ENCODE data around the gene PCBP2. TPM values are rescaled to one million over a fixed set of nuclear protein-coding genes. Genes with fewer than 3 reads are reported as not detected.

Gene PCBP2
- polyA plus RNA-seq, 3 donors, result 79.6 to 588 (median 81.9) TPM

DNA sequence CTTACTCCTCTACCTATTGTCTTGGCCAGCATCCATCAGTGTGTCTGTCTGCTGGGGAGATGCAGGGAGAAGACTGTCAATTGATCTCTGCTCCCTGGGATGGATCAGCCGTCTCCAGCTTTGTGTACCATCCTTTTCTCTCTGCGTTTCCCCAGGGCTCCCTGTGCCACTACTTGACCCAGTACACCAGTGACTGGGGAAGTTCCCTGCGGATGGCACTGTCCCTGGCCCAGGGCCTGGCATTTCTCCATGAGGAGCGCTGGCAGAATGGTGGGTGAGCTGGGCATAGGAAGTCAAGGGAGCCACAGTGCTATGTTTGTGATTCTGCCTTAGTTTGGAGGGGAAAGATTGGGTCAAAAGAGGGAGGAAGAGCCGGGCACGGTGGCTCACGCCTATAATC, 23.2 kb upstream of the PCBP2 start:
- peaks cover 3 to 7% (median 4%) of the 10 kb centered on the region in 3 donors for H3K27me3 Mint-ChIP-seq (ENCODE audit: low read depth in 3 of 3)
- DNase-seq, result no peak
- H3K27ac Mint-ChIP-seq, result no peak overlapping the region
- TF ChIP-seq, protein P1, sequence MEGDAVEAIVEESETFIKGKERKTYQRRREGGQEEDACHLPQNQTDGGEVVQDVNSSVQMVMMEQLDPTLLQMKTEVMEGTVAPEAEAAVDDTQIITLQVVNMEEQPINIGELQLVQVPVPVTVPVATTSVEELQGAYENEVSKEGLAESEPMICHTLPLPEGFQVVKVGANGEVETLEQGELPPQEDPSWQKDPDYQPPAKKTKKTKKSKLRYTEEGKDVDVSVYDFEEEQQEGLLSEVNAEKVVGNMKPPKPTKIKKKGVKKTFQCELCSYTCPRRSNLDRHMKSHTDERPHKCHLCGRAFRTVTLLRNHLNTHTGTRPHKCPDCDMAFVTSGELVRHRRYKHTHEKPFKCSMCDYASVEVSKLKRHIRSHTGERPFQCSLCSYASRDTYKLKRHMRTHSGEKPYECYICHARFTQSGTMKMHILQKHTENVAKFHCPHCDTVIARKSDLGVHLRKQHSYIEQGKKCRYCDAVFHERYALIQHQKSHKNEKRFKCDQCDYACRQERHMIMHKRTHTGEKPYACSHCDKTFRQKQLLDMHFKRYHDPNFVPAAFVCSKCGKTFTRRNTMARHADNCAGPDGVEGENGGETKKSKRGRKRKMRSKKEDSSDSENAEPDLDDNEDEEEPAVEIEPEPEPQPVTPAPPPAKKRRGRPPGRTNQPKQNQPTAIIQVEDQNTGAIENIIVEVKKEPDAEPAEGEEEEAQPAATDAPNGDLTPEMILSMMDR (IDR thresholded peaks at IDR 0.05), result no peak
- no peaks in the 10 kb centered on the region for H3K9me3 ChIP-seq (replicated peaks in 1 of 2; ENCODE audit: control insufficient read depth in 1 of 2, insufficient read depth in 1 of 2, low read length in 2 of 2)
- no peaks in the 10 kb centered on the region for H4K20me1 ChIP-seq (ENCODE audit: insufficient read depth, low read length)
- no peak overlapping the region for H3K27ac ChIP-seq (ENCODE audit: low read depth in 1 of 2, low read length in 2 of 2)
- H3K9ac ChIP-seq (ENCODE audit: insufficient read depth, low read length, poor library complexity, severe bottlenecking), result no peak overlapping the region
- H3K4me1 Mint-ChIP-seq, result no peaks in the 10 kb centered on the region
- intact Hi-C loops (cut with micrococcal nuclease), result no loop called here
- no peak overlapping the region for H3K4me3 ChIP-seq (replicated peaks in 1 of 3; ENCODE audit: low read depth in 2 of 3, low read length in 3 of 3)
- WGBS (ENCODE audit: insufficient coverage), result 100% methylated on average over 3 of the region's 7 CpGs
- no peak overlapping the region for H2AFZ ChIP-seq (ENCODE audit: insufficient read depth, low read depth, low read length, poor library complexity, severe bottlenecking)
- no peaks in the 10 kb centered on the region for H3K27me3 ChIP-seq (ENCODE audit: control insufficient read depth in 2 of 2, insufficient read depth in 2 of 2, low read length in 2 of 2)
- H3K79me2 ChIP-seq (ENCODE audit: insufficient read depth, low read length), result no peaks in the 10 kb centered on the region
- H3K4me2 ChIP-seq (replicated peaks; ENCODE audit: extremely low read depth, low read length, poor library complexity, severe bottlenecking), result no peak overlapping the region
- no peaks in the 10 kb centered on the region for H3K4me1 ChIP-seq (ENCODE audit: control insufficient read depth in 1 of 2, insufficient read depth in 2 of 2, low read length in 2 of 2)
- H3K36me3 ChIP-seq (replicated peaks in 1 of 2; ENCODE audit: control insufficient read depth in 1 of 2, insufficient read depth in 2 of 2, low read length in 2 of 2), result no peaks in the 10 kb centered on the region
- no peaks in the 10 kb centered on the region for H3K9me3 Mint-ChIP-seq
- H3K36me3 Mint-ChIP-seq, result no peaks in the 10 kb centered on the region
- no peak overlapping the region for H3K4me3 Mint-ChIP-seq

DNA sequence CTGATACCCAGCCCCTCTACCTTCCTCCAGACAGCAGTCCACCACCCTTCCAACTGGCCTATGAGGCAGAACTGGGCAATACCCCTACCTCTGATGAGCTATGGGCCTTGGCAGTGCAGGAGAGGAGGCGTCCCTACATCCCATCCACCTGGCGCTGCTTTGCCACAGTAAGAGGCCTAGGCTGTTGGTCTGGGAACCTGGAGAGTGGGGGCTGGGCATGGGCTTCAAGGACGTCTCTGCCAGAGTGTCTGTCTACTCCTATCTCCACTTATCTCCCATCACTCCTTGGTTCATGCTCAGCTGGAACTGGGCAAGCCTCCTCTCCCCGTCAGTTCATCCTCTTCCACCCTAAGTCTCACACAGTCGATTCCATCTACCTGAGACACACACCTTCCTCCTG, 21.8 kb upstream of the PCBP2 start:
- H3K9ac ChIP-seq (ENCODE audit: insufficient read depth, low read length, poor library complexity, severe bottlenecking), result no peak overlapping the region
- H3K36me3 ChIP-seq (replicated peaks in 1 of 2; ENCODE audit: control insufficient read depth in 1 of 2, insufficient read depth in 2 of 2, low read length in 2 of 2), result no peaks in the 10 kb centered on the region
- intact Hi-C loops (cut with micrococcal nuclease), result no loop called here
- no peaks in the 10 kb centered on the region for H3K9me3 ChIP-seq (replicated peaks in 1 of 2; ENCODE audit: control insufficient read depth in 1 of 2, insufficient read depth in 1 of 2, low read length in 2 of 2)
- Mint-ChIP-seq H3K36me3 (no peaks in the 10 kb centered on the region), H3K4me1 (no peaks in the 10 kb centered on the region), H3K4me3 (no peak overlapping the region), H3K9me3 (no peaks in the 10 kb centered on the region), H3K27me3 (ENCODE audit: low read depth in 3 of 3) (peaks cover 3 to 7% (median 3%) of the 10 kb centered on the region in 3 donors), H3K27ac (no peak overlapping the region)
- no peaks in the 10 kb centered on the region for H4K20me1 ChIP-seq (ENCODE audit: insufficient read depth, low read length)
- no peak overlapping the region for H2AFZ ChIP-seq (ENCODE audit: insufficient read depth, low read depth, low read length, poor library complexity, severe bottlenecking)
- no peaks in the 10 kb centered on the region for H3K27me3 ChIP-seq (ENCODE audit: control insufficient read depth in 2 of 2, insufficient read depth in 2 of 2, low read length in 2 of 2)
- TF ChIP-seq, protein P1 (IDR thresholded peaks at IDR 0.05), result no peak
- WGBS (ENCODE audit: insufficient coverage), result 100% methylated on average over 2 of the region's 5 CpGs
- H3K4me1 ChIP-seq (ENCODE audit: control insufficient read depth in 1 of 2, insufficient read depth in 2 of 2, low read length in 2 of 2), result no peaks in the 10 kb centered on the region
- H3K4me3 ChIP-seq (replicated peaks in 1 of 3; ENCODE audit: low read depth in 2 of 3, low read length in 3 of 3), result no peak overlapping the region
- H3K79me2 ChIP-seq (ENCODE audit: insufficient read depth, low read length), result no peaks in the 10 kb centered on the region
- no peak for DNase-seq
- H3K4me2 ChIP-seq (replicated peaks; ENCODE audit: extremely low read depth, low read length, poor library complexity, severe bottlenecking), result no peak overlapping the region
- no peak overlapping the region for H3K27ac ChIP-seq (ENCODE audit: low read depth in 1 of 2, low read length in 2 of 2)

Measured in CD14-positive monocyte (primary cell).